ENCODE data around the gene SYCP2L.

DNA sequence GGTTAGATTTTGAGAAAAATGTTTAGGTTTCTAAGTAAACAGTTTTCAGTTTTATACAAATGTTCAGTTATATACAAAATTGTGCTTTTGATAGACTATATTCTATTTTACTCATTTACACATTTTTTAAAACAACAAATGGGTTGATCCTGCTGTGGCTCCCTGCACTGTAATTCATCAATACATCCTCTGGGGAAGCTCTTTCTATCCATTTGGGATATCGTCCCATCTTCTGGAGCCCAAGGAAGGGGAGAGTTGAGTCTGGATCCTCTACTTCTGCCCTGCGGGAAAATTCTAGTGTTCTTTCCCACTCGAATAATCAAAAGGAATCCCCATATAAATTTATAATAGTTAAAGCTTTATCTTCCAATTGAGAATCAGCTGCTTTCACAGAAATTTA, 75.0 kb downstream of the SYCP2L start:
- TF ChIP-seq, protein P1, sequence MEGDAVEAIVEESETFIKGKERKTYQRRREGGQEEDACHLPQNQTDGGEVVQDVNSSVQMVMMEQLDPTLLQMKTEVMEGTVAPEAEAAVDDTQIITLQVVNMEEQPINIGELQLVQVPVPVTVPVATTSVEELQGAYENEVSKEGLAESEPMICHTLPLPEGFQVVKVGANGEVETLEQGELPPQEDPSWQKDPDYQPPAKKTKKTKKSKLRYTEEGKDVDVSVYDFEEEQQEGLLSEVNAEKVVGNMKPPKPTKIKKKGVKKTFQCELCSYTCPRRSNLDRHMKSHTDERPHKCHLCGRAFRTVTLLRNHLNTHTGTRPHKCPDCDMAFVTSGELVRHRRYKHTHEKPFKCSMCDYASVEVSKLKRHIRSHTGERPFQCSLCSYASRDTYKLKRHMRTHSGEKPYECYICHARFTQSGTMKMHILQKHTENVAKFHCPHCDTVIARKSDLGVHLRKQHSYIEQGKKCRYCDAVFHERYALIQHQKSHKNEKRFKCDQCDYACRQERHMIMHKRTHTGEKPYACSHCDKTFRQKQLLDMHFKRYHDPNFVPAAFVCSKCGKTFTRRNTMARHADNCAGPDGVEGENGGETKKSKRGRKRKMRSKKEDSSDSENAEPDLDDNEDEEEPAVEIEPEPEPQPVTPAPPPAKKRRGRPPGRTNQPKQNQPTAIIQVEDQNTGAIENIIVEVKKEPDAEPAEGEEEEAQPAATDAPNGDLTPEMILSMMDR (IDR thresholded peaks at IDR 0.05), result no peak
- TF ChIP-seq KDM1A (IDR thresholded peaks at IDR 0.05; ENCODE audit: low read depth), result no peak

Data from A549 (cell line).